ENCODE data around the gene PDE10A. TPM values are rescaled to one million over a fixed set of nuclear protein-coding genes. Genes with fewer than 3 reads are reported as not detected.

PDE10A gene
- total RNA-seq, 1 experiment from 2014 or later = 0.31 TPM

GRCh38 chr6:165515963-165516624 lies 146.9 kb downstream of the PDE10A start:
- no peak overlapping the region for H3K4me2 ChIP-seq (ENCODE audit: insufficient read depth, insufficient read length, low read length)
- no peak overlapping the region for H3K23ac ChIP-seq (ENCODE audit: insufficient read length, low read depth, low read length)
- H3K18ac ChIP-seq (ENCODE audit: insufficient read length, low read depth, low read length) = no peak overlapping the region
- H3T11ph ChIP-seq (ENCODE audit: low read length) = no peak overlapping the region
- no peak overlapping the region for H3K27ac Mint-ChIP-seq
- H4K5ac ChIP-seq (ENCODE audit: insufficient read length, low read depth, low read length) = no peak overlapping the region
- H3K56ac ChIP-seq (ENCODE audit: insufficient read length, low read depth, low read length) = no peak overlapping the region
- no peak for TF ChIP-seq CTCF (conservative IDR thresholded peaks at IDR 0.05)
- H3K9me3 Mint-ChIP-seq = no peaks in the 10 kb centered on the region
- H3K79me1 ChIP-seq (ENCODE audit: insufficient read depth, low read depth, low read length, poor library complexity, severe bottlenecking) = no peaks in the 10 kb centered on the region
- no peak overlapping the region for H2BK120ac ChIP-seq (ENCODE audit: low read depth, low read length, poor library complexity, severe bottlenecking)
- no peaks in the 10 kb centered on the region for H3K27me3 ChIP-seq (ENCODE audit: insufficient read depth, low read length)
- no peaks in the 10 kb centered on the region for H3K23me2 ChIP-seq (ENCODE audit: insufficient read length, low read depth, low read length, poor library complexity, severe bottlenecking)
- no peak overlapping the region for H2BK12ac ChIP-seq (ENCODE audit: insufficient read length, low read depth, low read length)
- no peaks in the 10 kb centered on the region for H3K27me3 Mint-ChIP-seq (ENCODE audit: low read depth)
- no peaks in the 10 kb centered on the region; the same call in 1 of the 2 replicates for H3K4me1 ChIP-seq (ENCODE audit: insufficient read depth, low read length)
- no peak for DNase-seq
- H4K20me1 ChIP-seq (ENCODE audit: control insufficient read depth, insufficient read depth, insufficient read length) = no peaks in the 10 kb centered on the region
- no peak overlapping the region for H3K4me3 Mint-ChIP-seq
- no peaks in the 10 kb centered on the region for H3K36me3 Mint-ChIP-seq (ENCODE audit: insufficient read depth in 1 of 3, low read depth in 3 of 3)
- H4K8ac ChIP-seq (replicated peaks; ENCODE audit: insufficient read length, low read depth, low read length) = no peak overlapping the region
- H3K4ac ChIP-seq (ENCODE audit: low read depth, low read length) = no peak overlapping the region
- no peak overlapping the region for H2BK15ac ChIP-seq (ENCODE audit: low read depth, low read length)
- no CpG with 5 or more reads among the region's 6 CpGs for WGBS (ENCODE audit: extremely low coverage, insufficient read length, low lambda C conversion rate)
- no peak overlapping the region for H4K91ac ChIP-seq (ENCODE audit: insufficient read length, low read depth, low read length)
- no peaks in the 10 kb centered on the region for H3K9me3 ChIP-seq (ENCODE audit: control insufficient read depth, low read depth, low read length)
- no peak overlapping the region for H3K9ac ChIP-seq (ENCODE audit: extremely low read depth, insufficient read length, low read length)
- no peak overlapping the region for H3K27ac ChIP-seq (ENCODE audit: insufficient read length, low read depth, low read length)
- no peak overlapping the region for H2AK5ac ChIP-seq (ENCODE audit: insufficient read length, low read length)
- no peak overlapping the region for H2AFZ ChIP-seq (ENCODE audit: low read length)
- H3K4me1 Mint-ChIP-seq = peaks cover 1 to 2% of the 10 kb centered on the region in 2 experiments
- no peak overlapping the region for H3K14ac ChIP-seq (ENCODE audit: insufficient read depth, low read length)
- no peak overlapping the region for H2BK5ac ChIP-seq (ENCODE audit: insufficient read length, low read length)
- H2BK20ac ChIP-seq (ENCODE audit: low read depth, low read length, poor library complexity, severe bottlenecking) = no peak overlapping the region
- no peaks in the 10 kb centered on the region for H3K79me2 ChIP-seq (ENCODE audit: insufficient read depth, low read length)

All from H9 (cell line).